NB4 (cell line): ENCODE data around the gene NRARP.

Source experiments
- DNase-seq: peaks from one replicate; pipeline ENCODE4 v3.0.0; 2010; ENCODE audit warnings: low read depth
- H3K4me3 ChIP-seq: one replicate; pipeline ENCODE4 v1.5.1; 2011; ENCODE audit warnings: mild to moderate bottlenecking, low read depth, low read length, moderate library complexity
- MYC ChIP-seq: IDR thresholded peaks from 2 replicates; pipeline ENCODE4 v1.6.1; 2011; ENCODE audit warnings: low read depth, low read length
- POLR2A ChIP-seq: IDR thresholded peaks from 2 replicates; pipeline ENCODE4 v1.6.1; 2011; ENCODE audit warnings: mild to moderate bottlenecking; ENCODE audit not compliant: insufficient read length; ENCODE audit errors: extremely low read depth
- TF ChIP-seq, protein P1 (sequence below): IDR thresholded peaks from one replicate; pipeline ENCODE4 v1.5.1; 2012; ENCODE audit warnings: low read depth, low read length
- TF ChIP-seq, protein P2 (sequence below): IDR thresholded peaks from 2 replicates; pipeline ENCODE4 v1.6.1; 2011; ENCODE audit warnings: low read depth, low read length

The NRARP gene

DNA sequence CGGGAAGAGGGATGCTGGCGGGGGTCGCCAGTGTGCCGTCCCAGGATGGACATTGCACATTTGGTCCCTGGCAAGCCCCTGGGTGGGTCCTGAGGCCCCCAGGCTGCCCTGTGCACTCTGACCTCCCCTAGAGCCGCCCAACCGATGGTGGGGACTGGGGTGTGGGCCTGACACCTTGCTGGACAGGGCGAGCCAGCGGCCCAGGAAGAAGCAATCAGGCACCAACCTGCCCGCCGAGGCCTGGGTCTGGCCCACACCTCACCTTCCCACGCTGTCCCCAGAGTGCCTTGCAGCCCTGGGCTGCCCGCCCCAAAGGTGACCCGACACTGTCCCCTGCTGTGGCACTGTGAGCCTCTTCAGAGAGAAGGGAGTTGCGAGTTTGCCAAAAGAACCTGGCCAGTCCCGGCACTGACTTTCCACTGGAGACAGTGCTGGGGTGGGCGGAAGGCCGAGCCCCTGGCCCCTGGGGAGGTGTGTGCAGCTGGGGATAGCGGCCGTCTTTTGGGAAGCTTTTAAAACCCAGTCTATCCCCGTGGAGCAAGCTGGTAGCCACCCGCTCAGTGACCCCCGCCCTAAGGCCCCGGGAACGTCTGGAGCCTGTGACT, 12.0 kb upstream of the NRARP start:
- DNase-seq: no peak
- H3K4me3 ChIP-seq: no peak overlapping the region

DNA sequence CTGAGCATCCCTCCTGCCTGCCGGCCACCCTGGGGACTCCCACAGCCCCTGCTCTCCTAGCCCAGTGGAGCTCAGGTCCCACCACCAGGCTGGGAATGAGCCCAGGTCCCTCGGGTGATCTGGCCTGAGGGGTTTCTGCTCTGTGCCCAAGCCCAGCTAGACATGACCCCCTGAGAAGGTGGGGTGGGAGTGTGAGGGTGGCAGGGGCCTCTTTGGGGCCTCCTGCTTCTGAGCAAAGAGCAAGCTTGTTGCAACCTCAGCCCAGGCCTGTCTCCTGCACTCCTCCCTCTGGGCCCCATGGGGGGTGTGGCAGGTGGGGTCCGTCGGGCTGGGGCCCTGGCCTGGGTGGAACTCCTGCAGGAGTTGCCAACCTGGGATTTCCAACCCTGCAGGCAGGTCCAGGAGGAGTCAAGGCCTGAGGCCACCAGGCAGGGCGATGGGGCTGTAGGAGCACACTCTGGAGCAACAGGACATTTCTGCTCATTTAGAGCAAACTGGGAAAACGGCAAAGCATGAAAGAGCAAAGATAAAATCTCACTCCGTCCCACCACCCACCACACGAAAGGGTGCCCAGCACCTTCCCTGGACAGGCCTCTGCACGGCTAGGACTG, 11.4 kb upstream of the NRARP start:
- no peak for DNase-seq
- no peak overlapping the region for H3K4me3 ChIP-seq
- TF ChIP-seq, protein P1, sequence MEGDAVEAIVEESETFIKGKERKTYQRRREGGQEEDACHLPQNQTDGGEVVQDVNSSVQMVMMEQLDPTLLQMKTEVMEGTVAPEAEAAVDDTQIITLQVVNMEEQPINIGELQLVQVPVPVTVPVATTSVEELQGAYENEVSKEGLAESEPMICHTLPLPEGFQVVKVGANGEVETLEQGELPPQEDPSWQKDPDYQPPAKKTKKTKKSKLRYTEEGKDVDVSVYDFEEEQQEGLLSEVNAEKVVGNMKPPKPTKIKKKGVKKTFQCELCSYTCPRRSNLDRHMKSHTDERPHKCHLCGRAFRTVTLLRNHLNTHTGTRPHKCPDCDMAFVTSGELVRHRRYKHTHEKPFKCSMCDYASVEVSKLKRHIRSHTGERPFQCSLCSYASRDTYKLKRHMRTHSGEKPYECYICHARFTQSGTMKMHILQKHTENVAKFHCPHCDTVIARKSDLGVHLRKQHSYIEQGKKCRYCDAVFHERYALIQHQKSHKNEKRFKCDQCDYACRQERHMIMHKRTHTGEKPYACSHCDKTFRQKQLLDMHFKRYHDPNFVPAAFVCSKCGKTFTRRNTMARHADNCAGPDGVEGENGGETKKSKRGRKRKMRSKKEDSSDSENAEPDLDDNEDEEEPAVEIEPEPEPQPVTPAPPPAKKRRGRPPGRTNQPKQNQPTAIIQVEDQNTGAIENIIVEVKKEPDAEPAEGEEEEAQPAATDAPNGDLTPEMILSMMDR: no peak
- TF ChIP-seq MYC: no peak
- TF ChIP-seq, protein P2, sequence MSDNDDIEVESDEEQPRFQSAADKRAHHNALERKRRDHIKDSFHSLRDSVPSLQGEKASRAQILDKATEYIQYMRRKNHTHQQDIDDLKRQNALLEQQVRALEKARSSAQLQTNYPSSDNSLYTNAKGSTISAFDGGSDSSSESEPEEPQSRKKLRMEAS: no peak

More for the DNA sequence above, 12.0 kb upstream of the NRARP start:
- TF ChIP-seq, protein P1: no peak
- TF ChIP-seq MYC: no peak
- no peak for TF ChIP-seq POLR2A
- TF ChIP-seq, protein P2: no peak

DNA sequence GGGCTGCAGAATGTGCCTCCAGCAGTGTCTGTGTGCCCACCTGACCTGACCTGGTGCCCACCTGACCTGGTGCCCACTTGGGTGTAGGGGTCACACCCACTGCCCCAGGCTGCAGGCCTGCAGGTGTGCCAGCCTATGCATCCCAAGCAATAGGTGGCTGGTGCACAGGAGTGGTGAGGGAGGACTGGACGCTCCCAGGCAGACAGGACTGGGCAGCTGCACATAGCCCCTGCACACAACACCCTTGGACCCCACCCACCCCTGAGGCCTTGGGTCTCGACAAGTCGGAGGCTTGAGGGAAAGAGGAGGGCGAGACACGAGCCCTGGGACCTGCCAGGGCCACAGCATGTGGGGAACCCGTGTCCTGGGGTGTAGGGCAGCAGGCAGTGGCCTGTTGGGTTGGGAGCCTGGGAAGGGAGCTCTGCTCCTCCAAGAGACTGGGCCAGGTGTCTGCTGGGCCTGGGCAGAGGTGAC, 10.8 kb upstream of the NRARP start:
- DNase-seq: no peak
- no peak for TF ChIP-seq MYC
- TF ChIP-seq, protein P2: no peak
- TF ChIP-seq, protein P1: no peak
- TF ChIP-seq POLR2A: no peak
- H3K4me3 ChIP-seq: no peak overlapping the region

DNA sequence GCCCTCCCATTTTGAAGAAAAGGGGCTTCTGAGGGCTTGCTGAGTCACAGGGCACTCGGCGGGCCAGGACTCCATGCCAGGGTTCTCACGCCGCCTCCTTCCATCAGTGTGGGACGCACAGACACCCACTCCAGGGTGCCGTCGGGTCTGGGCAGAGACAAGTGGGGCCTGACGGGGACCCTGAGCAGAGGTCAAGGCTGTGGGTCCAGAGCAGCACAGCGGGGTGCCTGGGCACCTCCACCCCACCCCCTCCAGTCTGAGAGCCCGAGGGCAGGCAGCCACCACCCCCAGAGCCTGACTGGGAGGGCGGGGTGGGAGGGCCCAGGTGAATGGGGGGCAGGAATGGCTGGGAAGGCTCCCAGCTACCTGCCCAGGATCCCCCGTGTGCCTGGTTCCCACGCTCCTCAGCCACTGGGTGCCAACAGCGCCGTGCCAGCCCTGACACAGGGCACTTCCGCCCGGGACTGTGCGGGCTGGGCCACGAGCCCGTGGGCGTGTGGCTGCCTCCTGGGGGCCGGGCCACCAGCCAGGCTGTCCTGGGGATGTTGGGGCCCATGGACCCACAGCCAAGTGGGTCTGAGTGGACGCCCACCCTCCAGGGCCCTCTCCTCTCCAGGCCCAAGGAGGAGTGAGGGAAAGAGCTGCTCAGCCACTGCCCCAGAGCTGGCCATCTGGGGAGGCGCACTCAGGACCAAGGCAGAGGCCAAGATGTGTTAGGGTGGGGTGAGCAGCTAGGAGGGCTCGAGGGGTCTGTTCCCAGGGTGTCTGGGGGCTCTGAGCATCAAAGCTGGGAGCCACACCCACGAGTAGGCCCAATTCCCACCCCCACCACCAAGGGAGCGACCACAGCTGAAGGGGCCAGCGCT, 10.1 kb upstream of the NRARP start:
- TF ChIP-seq, protein P1: no peak
- H3K4me3 ChIP-seq: no peak overlapping the region
- no peak for DNase-seq

DNA sequence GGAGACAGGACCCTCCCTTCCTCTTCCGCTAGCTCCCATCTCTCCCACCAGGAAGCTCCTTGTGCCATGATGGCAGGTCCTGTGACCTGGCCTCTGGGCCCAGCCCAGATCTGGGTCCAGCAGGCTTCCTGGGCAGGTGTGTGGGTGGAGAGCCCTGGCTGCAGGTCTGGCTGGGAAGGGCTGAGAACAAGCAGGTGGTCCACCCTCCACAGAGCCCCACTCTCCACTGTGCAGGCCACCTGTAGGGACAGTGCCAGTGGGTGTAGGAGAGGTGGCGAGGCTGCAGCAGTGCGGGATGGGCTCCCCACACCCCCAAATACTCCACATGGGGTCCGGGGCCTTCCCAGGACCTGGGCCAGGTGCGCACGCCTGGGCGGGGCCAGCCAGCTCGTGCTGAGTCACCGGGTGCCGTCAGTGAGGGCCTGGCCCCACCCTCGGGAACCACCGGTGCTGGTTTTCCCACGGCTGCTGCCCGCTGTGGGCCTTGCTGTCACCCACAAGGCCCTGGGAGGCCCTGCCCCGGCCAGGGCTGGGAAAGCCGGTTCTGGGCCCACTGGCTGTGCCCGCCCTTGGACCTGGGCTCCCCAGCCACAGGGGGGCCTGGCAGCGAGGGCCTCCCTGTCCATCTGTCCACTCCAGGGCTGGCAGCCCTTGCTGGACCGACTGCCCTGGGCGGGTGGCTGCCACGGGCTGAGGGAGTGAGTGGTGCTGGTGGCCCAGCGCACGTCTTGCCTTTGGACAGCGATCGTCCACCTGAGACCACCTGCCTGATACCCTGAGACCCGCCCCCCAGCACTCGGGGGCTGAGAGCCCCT, 9.3 kb upstream of the NRARP start:
- TF ChIP-seq POLR2A (no peak), MYC (no peak)
- TF ChIP-seq, protein P1: no peak
- TF ChIP-seq, protein P2: no peak
- no peak overlapping the region for H3K4me3 ChIP-seq
- no peak for DNase-seq
